Rectal smooth muscle tissue (tissue), 1 donor: Measurements from ENCODE around the gene NFATC2.

ENCODE experiments used
- H3K27ac ChIP-seq: one replicate; pipeline ENCODE4 v1.7.0; 2013; ENCODE audit warnings: low read depth, low read length, inconsistent platforms
- H3K27me3 ChIP-seq: one replicate; pipeline ENCODE4 v1.7.0; 2013; ENCODE audit warnings: low read length; ENCODE audit not compliant: control insufficient read depth, insufficient read depth
- H3K36me3 ChIP-seq: one replicate; pipeline ENCODE4 v1.7.0; 2013; ENCODE audit warnings: low read length; ENCODE audit not compliant: control insufficient read depth, insufficient read depth
- H3K4me1 ChIP-seq: one replicate; pipeline ENCODE4 v1.7.0; 2013; ENCODE audit warnings: low read length; ENCODE audit not compliant: control insufficient read depth, insufficient read depth
- H3K4me3 ChIP-seq: one replicate; pipeline ENCODE4 v1.7.0; 2013; ENCODE audit warnings: low read length
- H3K9ac ChIP-seq: one replicate; pipeline ENCODE4 v1.7.0; 2013; ENCODE audit warnings: low read length

NFATC2 gene

GRCh38 chr20:51531141-51531710 lies 11.3 kb downstream of the NFATC2 start:
- Histone ChIP-seq H3K27ac (no peak overlapping the region), H3K9ac (no peak overlapping the region), H3K4me3 (no peak overlapping the region), H3K36me3 (no peaks in the 10 kb centered on the region), H3K27me3 (no peaks in the 10 kb centered on the region), H3K4me1 (no peaks in the 10 kb centered on the region)

DNA sequence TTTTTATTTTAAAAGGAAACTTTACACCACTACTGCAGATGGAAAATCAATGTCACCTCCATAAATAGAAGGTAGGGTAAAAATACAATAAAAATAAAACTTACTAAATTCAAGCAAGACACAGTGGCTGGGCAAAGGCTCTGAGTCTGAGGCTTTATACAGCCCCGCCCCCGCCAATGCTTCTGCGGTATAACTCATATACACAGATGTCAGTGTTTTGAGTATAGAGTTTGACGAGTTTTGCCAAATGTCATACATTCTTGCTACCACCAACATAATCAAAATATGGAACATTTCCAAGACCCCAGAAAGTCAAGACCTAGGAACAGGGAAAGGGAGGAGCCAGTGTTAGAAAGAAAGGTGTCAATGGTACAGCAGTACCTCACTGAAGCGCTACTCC lies 12.8 kb downstream of the NFATC2 start:
- no peaks in the 10 kb centered on the region for H3K4me1 ChIP-seq
- no peak overlapping the region for H3K4me3 ChIP-seq
- H3K36me3 ChIP-seq, result no peaks in the 10 kb centered on the region
- H3K27ac ChIP-seq, result no peak overlapping the region
- no peak overlapping the region for H3K9ac ChIP-seq
- H3K27me3 ChIP-seq, result no peaks in the 10 kb centered on the region

DNA sequence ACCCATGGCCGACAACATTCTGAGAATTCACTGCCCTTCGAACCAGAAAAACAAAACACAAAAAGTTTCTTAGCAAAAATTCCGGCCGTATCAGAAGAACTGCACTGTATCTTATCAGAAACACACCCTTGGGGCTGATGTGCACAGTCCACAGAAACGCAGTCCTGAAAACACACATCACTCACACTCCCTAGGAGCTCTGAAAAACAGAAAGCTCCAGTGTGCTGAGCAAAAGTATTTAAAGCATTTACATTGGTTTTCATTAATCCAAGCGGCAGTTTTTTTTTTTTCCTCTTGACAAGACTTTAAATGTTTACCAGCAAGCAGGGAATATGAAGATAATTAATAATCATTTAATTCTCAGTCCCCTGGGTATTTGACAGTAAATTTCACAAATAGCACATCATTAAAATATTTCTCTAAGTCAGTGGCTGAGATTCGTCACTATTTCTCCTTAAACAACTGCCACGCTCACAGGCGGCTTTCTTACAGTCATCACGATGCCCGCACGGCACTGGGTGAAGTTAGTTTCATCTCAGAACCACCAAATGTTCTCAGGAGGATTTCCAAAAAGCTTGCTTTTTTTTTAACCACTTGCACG lies 13.3 kb downstream of the NFATC2 start:
- H3K4me1 ChIP-seq, result no peaks in the 10 kb centered on the region
- no peaks in the 10 kb centered on the region for H3K27me3 ChIP-seq
- no peak overlapping the region for H3K9ac ChIP-seq
- H3K4me3 ChIP-seq, result no peak overlapping the region
- no peaks in the 10 kb centered on the region for H3K36me3 ChIP-seq
- no peak overlapping the region for H3K27ac ChIP-seq

- Histone ChIP-seq H3K9ac (no peak overlapping the region), H3K4me1 (no peaks in the 10 kb centered on the region), H3K27ac (no peak overlapping the region), H3K4me3 (no peak overlapping the region), H3K27me3 (no peaks in the 10 kb centered on the region), H3K36me3 (no peaks in the 10 kb centered on the region)
Observed at GRCh38 chr20:51528263-51529027, 14.1 kb downstream of the NFATC2 start.

GRCh38 chr20:51526754-51527153 lies 15.8 kb downstream of the NFATC2 start:
- H3K27ac ChIP-seq, result no peak overlapping the region
- no peak overlapping the region for H3K4me3 ChIP-seq
- H3K4me1 ChIP-seq, result no peaks in the 10 kb centered on the region
- no peaks in the 10 kb centered on the region for H3K27me3 ChIP-seq
- no peak overlapping the region for H3K9ac ChIP-seq
- H3K36me3 ChIP-seq, result peaks cover 2% of the 10 kb centered on the region

GRCh38 chr20:51526106-51526470 lies 16.4 kb downstream of the NFATC2 start:
- Histone ChIP-seq H3K27ac (no peak overlapping the region), H3K9ac (no peak overlapping the region), H3K4me3 (no peak overlapping the region), H3K4me1 (no peaks in the 10 kb centered on the region), H3K36me3 (peaks cover 2% of the 10 kb centered on the region), H3K27me3 (no peaks in the 10 kb centered on the region)

DNA sequence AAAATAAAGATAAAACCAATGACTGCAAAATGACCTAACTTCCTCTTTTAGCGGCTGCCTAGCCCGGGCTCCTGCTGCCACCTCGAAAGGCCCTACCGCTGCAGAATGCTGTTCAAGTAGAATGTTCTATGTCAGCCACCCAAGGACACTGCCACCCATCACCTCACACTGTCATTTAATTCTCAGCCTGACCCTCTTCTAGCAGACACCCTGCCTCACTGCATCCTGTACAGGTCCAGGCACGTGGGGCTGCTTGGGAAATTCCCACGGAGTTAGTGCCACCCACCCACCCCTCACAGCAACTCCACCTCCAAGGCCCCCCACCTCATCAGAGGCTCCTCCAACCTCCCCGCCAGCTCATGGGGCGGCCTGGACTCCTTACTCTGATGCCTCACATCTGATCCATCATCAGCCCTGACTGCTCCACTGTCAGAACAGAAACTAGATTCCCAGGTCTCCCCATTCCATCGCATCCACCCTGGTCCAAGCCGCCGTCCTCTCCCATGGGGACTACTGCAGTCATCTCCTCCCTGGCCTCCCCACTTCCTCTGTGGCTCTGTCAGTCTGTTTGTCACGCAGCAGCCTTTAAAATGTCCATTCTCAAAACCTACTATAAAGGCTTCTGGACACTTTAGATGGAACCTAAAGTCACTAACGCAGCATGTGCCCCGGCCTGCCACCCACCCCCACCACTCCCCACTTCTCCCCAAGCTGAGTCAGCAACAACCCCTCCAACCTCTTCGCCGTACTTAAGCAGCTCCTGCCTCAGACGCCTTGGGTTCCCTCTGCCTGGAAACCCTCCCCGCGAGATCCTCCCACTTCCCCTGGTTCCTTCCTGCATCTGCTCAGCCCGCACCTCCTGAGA lies 17.0 kb downstream of the NFATC2 start:
- Histone ChIP-seq H3K36me3 (peaks cover 2% of the 10 kb centered on the region), H3K9ac (no peak overlapping the region), H3K4me3 (no peak overlapping the region), H3K27ac (no peak overlapping the region), H3K4me1 (no peaks in the 10 kb centered on the region), H3K27me3 (no peaks in the 10 kb centered on the region)

- Histone ChIP-seq H3K36me3 (peaks cover 2% of the 10 kb centered on the region), H3K9ac (no peak overlapping the region), H3K27me3 (no peaks in the 10 kb centered on the region), H3K27ac (no peak overlapping the region), H3K4me3 (no peak overlapping the region), H3K4me1 (no peaks in the 10 kb centered on the region)
Observed at GRCh38 chr20:51523276-51524013, 19.1 kb downstream of the NFATC2 start.

GRCh38 chr20:51522207-51522606 lies 20.3 kb downstream of the NFATC2 start:
- no peaks in the 10 kb centered on the region for H3K27me3 ChIP-seq
- H3K4me1 ChIP-seq, result no peaks in the 10 kb centered on the region
- no peak overlapping the region for H3K27ac ChIP-seq
- H3K9ac ChIP-seq, result no peak overlapping the region
- H3K36me3 ChIP-seq, result peaks cover 2% of the 10 kb centered on the region
- H3K4me3 ChIP-seq, result no peak overlapping the region

DNA sequence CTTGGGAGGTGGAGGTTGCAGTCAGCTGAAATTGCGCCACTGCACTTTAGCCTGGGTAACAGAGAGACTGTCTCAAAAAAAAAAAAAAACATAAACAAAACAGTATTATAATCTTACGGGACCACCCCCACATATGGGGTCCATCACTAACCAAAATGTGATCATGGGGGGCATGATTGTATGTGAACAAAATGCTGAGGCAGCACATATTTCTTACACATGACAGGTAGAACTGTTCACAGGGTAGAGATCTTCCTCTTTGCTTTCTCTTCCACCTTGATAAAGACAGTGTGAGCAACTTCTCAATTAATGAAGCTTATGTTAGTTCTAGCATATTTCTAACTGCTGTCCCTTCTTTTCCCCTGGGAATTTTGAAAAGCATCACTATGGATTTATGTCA lies 24.7 kb downstream of the NFATC2 start:
- H3K27ac ChIP-seq, result no peak overlapping the region
- no peak overlapping the region for H3K4me3 ChIP-seq
- peaks cover under 1% of the 10 kb centered on the region for H3K36me3 ChIP-seq
- H3K27me3 ChIP-seq, result no peaks in the 10 kb centered on the region
- H3K4me1 ChIP-seq, result no peaks in the 10 kb centered on the region
- H3K9ac ChIP-seq, result no peak overlapping the region

DNA sequence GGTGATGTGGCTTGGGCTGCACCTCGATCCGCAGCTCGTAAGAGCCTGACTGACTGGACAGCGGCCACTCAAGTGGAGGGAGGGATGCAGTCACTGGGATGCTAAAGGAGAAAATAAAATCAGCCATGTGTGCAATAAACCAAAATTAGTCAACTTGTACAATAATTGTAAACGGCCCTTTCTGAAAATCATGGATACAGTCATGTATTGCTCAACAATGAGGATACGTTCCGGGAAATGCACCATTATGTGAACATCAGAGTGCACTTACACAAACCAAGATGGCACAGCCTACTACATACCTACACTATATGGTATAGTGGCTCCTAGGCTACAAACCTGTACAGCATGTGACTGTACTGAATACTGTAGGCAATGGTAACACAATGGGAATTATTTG lies 25.7 kb downstream of the NFATC2 start:
- Histone ChIP-seq H3K4me1 (no peaks in the 10 kb centered on the region), H3K4me3 (no peak overlapping the region), H3K27me3 (peaks cover 2% of the 10 kb centered on the region), H3K9ac (no peak overlapping the region), H3K27ac (no peak overlapping the region), H3K36me3 (no peaks in the 10 kb centered on the region)

DNA sequence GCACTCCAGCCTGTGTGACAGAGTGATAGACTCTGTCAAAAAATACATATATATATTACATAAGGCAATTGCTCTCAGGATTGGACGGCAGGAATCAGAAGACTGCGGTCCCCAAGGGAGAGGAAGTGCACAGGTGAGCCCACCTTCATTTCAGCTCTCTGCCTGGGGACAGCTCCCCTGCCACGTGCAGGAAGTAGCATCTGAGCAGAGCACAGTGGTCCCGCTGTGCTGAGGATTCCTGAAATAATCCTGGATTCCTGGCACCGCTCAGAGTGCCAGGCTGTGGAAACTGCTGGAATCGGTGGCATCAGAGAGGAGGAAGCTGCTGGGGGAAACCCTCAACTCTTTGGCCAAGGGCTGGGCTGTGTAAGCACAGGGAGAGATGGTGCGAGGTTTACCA lies 27.7 kb downstream of the NFATC2 start:
- no peak overlapping the region for H3K4me3 ChIP-seq
- peaks cover 2% of the 10 kb centered on the region for H3K27me3 ChIP-seq
- no peaks in the 10 kb centered on the region for H3K4me1 ChIP-seq
- H3K9ac ChIP-seq, result no peak overlapping the region
- H3K36me3 ChIP-seq, result peaks cover 5% of the 10 kb centered on the region
- H3K27ac ChIP-seq, result no peak overlapping the region
